Limb (tissue), 2 donors: ENCODE results near the gene HBD.

ENCODE experiments used
- DNase-seq, 2 donors: peaks; one replicate each; pipeline ENCODE4 v3.0.0-alpha.2; 2016; ENCODE audit errors: extremely low spot score in 2 of 2

The HBD gene

DNA sequence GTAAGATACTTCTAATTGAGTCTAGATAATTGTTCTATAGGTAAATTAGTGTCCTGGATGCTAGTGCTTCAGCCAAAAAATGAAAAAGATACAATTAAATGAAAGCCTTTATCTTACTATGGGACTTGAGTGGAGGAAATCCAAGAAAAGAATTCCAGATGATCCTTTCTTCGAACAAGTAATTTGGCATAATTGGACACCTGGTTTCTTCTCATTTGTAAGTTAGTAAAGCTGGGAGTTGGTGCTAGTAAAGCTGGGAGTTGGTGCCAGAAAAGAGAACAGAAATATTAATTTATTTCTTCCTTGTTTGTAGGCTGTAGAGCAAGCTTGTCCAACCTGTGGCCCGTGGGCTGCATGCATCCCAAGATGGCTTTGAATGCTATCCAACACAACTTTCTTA, 46.1 kb downstream of the HBD start:
- no peak for DNase-seq
